Measurements from ENCODE around the gene MYLIP.

Gene MYLIP

GRCh38 chr6:16121339-16121738, 7.5 kb upstream of the MYLIP start:
- TF ChIP-seq, protein P1, sequence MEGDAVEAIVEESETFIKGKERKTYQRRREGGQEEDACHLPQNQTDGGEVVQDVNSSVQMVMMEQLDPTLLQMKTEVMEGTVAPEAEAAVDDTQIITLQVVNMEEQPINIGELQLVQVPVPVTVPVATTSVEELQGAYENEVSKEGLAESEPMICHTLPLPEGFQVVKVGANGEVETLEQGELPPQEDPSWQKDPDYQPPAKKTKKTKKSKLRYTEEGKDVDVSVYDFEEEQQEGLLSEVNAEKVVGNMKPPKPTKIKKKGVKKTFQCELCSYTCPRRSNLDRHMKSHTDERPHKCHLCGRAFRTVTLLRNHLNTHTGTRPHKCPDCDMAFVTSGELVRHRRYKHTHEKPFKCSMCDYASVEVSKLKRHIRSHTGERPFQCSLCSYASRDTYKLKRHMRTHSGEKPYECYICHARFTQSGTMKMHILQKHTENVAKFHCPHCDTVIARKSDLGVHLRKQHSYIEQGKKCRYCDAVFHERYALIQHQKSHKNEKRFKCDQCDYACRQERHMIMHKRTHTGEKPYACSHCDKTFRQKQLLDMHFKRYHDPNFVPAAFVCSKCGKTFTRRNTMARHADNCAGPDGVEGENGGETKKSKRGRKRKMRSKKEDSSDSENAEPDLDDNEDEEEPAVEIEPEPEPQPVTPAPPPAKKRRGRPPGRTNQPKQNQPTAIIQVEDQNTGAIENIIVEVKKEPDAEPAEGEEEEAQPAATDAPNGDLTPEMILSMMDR (IDR thresholded peaks at IDR 0.05; ENCODE audit: control insufficient read depth, extremely low read depth, insufficient read depth) = no peak
- no peak overlapping the region for H3K4me3 ChIP-seq (ENCODE audit: low read depth, low read length)
- DNase-seq (ENCODE audit: low read depth) = no peak

GRCh38 chr6:16122197-16122596, 6.7 kb upstream of the MYLIP start:
- no peak for DNase-seq (ENCODE audit: low read depth)
- TF ChIP-seq, protein P1 (IDR thresholded peaks at IDR 0.05; ENCODE audit: control insufficient read depth, extremely low read depth, insufficient read depth) = no peak
- no peak overlapping the region for H3K4me3 ChIP-seq (ENCODE audit: low read depth, low read length)

GRCh38 chr6:16124198-16125180, 4.4 kb upstream of the MYLIP start:
- no peak overlapping the region for H3K4me3 ChIP-seq (ENCODE audit: low read depth, low read length)
- no peak for DNase-seq (ENCODE audit: low read depth)
- TF ChIP-seq, protein P1 (IDR thresholded peaks at IDR 0.05; ENCODE audit: control insufficient read depth, extremely low read depth, insufficient read depth) = no peak

- DNase-seq (ENCODE audit: low read depth) = no peak
- no peak overlapping the region for H3K4me3 ChIP-seq (ENCODE audit: low read depth, low read length)
- TF ChIP-seq, protein P1 (IDR thresholded peaks at IDR 0.05; ENCODE audit: control insufficient read depth, extremely low read depth, insufficient read depth) = no peak
Measured at GRCh38 chr6:16126056-16126455, 2.8 kb upstream of the MYLIP start.

- TF ChIP-seq, protein P1 (IDR thresholded peaks at IDR 0.05; ENCODE audit: control insufficient read depth, extremely low read depth, insufficient read depth) = no peak
- no peak overlapping the region for H3K4me3 ChIP-seq (ENCODE audit: low read depth, low read length)
- no peak for DNase-seq (ENCODE audit: low read depth)
Measured at GRCh38 chr6:16126861-16127260, 2.0 kb upstream of the MYLIP start.

DNA sequence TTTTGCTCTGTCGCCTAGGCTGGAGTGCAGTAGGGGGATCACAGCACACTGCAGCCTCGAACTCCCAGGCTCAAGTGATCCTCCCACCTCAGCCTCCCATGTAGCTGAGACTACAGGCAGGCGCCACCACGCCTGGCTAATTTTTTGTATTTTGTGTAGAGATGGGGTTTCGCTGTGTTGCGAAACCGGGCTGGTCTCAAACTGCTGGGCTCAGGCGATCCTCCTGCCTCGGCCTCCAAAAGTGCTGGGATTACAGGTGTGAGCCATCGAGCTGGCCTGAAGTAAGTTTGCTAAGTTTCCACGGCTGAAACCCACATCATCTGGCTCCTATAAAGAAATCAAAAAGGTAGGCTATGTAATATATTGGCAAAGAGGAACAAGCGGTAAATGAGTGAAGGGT, 1.4 kb upstream of the MYLIP start:
- H3K4me3 ChIP-seq (ENCODE audit: low read depth, low read length) = no peak overlapping the region
- no peak for DNase-seq (ENCODE audit: low read depth)
- TF ChIP-seq, protein P1 (IDR thresholded peaks at IDR 0.05; ENCODE audit: control insufficient read depth, extremely low read depth, insufficient read depth) = no peak
